GM19372 (cell line): ENCODE data around the gene FKBP3.

Experiments used
- ATAC-seq: cut with Tn5 transposase; IDR thresholded peaks from one replicate; pipeline ENCODE4 v1.9.1; 2021; ENCODE audit warnings: mild to moderate bottlenecking, low read depth, moderate library complexity; ENCODE audit not compliant: unreplicated experiment

FKBP3 gene

DNA sequence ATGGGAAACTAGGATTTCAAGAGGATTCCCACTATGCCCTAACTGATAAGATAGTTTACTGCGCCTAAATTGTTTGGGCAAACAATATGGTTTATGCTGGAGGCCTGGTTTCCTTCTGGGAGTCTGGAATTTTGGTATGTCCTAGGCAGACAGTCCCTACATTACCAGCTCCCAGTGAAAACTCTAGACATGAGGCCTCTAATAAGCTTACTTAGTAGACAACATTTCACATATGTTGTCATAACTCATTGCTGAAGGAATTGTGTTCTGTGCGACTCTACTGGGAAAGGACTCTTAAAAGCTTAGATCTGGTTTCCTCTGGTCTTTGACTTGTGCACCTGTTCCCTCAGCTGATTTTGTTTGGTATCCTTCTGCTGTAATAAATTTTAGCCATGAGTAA is 68.3 kb downstream of the FKBP3 start:
- ATAC-seq: no peak
